GM13976 (cell line): ENCODE measurements around the gene TMEM243.

Source experiments
- DNase-seq: peaks from one replicate; pipeline ENCODE4 v3.0.0; 2012; ENCODE audit warnings: low spot score
- in situ Hi-C: fragments of 300-500 bp; cut with MboI; formaldehyde crosslinking; loops from one replicate; pipeline ENCODE4 v1.12.0; 2022; ENCODE audit warnings: low sequenced_read_pairs, mixed read lengths, inconsistent platforms; ENCODE audit not compliant: unreplicated experiment
- TF ChIP-seq, protein P1 (sequence below): IDR thresholded peaks from 2 replicates; pipeline ENCODE4 v1.5.1; 2012; ENCODE audit warnings: borderline replicate concordance, mild to moderate bottlenecking; ENCODE audit not compliant: insufficient read depth; ENCODE audit errors: extremely low read depth, missing control alignments, control extremely low read depth

TMEM243 gene

DNA sequence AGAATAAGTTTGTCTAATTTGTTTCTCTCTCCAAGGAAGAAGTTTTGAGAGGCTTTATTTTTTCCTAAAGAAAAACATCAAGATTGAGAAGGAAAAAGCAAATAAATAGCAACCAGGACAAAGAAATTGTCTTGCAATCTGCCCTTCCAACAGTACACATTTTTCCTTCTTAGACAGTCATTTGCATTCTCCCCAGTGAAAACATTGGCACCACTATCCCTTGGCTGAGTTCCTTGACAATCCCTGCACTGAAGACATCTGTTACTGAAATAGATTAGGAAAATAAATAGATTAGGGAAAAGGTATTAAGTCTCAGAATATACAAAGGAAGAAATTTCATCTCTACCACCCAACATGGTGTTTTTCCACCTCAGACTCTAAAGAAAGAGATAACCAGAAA is 12.2 kb upstream of the TMEM243 start:
- in situ Hi-C loops, result no loop called here
- no peak for DNase-seq
- TF ChIP-seq, protein P1, sequence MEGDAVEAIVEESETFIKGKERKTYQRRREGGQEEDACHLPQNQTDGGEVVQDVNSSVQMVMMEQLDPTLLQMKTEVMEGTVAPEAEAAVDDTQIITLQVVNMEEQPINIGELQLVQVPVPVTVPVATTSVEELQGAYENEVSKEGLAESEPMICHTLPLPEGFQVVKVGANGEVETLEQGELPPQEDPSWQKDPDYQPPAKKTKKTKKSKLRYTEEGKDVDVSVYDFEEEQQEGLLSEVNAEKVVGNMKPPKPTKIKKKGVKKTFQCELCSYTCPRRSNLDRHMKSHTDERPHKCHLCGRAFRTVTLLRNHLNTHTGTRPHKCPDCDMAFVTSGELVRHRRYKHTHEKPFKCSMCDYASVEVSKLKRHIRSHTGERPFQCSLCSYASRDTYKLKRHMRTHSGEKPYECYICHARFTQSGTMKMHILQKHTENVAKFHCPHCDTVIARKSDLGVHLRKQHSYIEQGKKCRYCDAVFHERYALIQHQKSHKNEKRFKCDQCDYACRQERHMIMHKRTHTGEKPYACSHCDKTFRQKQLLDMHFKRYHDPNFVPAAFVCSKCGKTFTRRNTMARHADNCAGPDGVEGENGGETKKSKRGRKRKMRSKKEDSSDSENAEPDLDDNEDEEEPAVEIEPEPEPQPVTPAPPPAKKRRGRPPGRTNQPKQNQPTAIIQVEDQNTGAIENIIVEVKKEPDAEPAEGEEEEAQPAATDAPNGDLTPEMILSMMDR, result no peak

DNA sequence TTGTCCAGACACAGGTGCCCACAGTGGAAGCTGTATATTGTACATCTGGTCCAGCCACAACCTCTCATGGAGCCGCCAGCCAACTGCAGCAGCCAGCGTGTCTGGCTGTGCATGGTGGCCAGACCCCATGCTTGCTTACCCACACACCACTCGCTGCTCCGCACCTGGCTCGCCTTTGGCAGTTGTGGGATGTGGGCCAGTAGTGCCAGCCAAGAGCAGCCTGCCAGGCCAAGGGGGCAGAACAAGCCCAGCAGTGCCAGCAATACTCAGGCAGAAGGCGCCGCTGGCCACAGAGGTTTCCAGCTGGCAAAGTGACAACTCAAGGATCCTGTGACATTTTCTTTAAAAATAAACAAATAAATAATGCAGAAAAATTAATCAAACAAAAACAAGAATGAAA is 11.7 kb upstream of the TMEM243 start:
- TF ChIP-seq, protein P1, result no peak
- in situ Hi-C loops, result no loop called here
- DNase-seq, result no peak

DNA sequence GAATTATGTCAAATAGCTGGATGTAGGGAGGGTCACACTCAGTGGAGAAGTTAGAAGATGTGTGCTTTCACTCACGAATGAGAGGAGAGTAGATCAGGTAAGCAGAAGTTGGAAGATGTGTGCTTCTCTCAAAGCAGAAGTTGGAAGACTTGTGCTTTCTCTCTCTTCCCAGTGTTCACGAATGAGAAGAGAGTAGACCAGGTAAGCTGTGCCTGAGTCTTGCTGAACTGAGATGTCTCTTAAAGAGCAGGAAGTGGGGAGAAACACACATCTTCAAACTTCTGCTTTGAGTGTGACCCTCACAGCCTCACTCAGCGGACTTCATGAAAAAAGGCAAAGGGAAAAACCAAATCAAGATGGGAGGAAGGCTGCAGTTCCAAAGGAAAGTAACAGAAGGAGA is 7.0 kb upstream of the TMEM243 start:
- no peak for DNase-seq
- in situ Hi-C loops, result loop anchor here (5.0 kb wide), 1 partner anchor 294 kb away; no protein-coding TSS in a partner anchor
- TF ChIP-seq, protein P1, result no peak

DNA sequence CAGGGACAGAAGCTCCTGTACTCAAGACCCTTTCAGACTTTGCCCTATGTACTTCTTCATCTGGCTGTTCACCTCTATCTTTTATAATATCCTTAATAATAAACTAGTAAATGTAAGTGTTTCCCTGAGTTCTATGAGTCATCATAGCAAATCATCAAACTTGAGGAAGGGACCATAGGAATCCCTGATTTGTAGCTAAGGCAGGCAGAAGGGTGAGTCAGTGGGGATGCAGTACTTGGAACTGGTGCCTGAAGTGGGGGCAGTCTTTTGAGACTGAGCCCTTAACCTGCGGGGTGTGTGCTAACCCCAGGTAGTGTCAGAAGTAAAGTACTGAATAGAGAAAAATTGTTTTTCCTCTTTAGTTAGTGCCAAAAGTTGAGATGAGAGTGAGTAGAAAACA is 6.2 kb upstream of the TMEM243 start:
- in situ Hi-C loops, result loop anchor here (5.0 kb wide), 1 partner anchor 293 kb away; no protein-coding TSS in a partner anchor
- TF ChIP-seq, protein P1, result no peak

DNA sequence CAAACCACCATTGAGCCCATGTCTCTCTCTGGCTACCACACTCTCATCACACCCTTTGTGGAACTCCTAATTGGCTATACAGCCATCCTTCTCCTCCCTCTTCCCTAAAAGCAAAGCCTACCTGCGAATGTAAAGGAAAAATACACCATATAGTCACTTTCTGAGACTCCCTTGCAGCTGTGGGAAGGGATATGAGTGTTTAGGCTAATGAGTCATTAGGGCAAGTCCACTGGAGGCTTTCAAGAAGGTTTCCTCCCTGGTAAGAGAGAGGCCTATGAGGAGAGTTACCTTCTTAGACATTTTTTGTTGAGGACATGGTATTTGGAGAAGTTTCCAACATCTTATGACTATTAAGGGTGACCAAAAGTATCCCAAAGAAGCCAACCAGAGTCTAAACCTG is 4.1 kb upstream of the TMEM243 start:
- in situ Hi-C loops, result no loop called here
- DNase-seq, result no peak
- TF ChIP-seq, protein P1, result no peak

More for the DNA sequence above, 6.2 kb upstream of the TMEM243 start:
- no peak for DNase-seq

DNA sequence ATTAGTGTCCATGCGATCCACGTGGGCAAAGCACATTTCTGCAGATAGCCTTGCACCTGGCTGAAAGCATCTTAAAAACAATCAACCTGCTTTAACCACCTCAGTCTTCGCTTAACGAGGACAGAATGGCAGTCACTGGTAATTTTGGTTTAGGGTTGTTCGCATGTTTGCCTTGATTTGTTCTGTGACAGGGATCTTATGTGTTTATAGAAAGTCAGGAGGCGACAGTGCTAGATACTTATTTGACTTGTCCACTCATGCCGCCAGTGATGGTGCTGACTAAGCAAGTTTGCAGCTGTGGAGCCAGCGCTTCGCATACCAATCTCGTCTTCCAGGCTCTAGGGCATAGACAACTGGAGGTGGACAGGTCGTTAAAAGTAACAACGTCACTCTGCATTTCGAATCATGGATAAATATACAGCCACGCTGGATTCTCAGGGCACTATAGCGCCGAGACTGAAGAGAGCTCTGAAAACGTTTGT is 1.2 kb upstream of the TMEM243 start:
- DNase-seq, result no peak
- in situ Hi-C loops, result no loop called here
- TF ChIP-seq, protein P1, result no peak
